Measurements from ENCODE around the gene NFE2L2.

GRCh38 chr2:177257471-177257870 is 7.1 kb downstream of the NFE2L2 start:
- TF ChIP-seq POLR2A (IDR thresholded peaks at IDR 0.05): no peak
- TF ChIP-seq, protein P1, sequence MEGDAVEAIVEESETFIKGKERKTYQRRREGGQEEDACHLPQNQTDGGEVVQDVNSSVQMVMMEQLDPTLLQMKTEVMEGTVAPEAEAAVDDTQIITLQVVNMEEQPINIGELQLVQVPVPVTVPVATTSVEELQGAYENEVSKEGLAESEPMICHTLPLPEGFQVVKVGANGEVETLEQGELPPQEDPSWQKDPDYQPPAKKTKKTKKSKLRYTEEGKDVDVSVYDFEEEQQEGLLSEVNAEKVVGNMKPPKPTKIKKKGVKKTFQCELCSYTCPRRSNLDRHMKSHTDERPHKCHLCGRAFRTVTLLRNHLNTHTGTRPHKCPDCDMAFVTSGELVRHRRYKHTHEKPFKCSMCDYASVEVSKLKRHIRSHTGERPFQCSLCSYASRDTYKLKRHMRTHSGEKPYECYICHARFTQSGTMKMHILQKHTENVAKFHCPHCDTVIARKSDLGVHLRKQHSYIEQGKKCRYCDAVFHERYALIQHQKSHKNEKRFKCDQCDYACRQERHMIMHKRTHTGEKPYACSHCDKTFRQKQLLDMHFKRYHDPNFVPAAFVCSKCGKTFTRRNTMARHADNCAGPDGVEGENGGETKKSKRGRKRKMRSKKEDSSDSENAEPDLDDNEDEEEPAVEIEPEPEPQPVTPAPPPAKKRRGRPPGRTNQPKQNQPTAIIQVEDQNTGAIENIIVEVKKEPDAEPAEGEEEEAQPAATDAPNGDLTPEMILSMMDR (IDR thresholded peaks at IDR 0.05): no peak
